Left ventricle myocardium inferior (tissue), 1 donor: ENCODE results near the gene CDC42BPG. TPM values are rescaled to one million over a fixed set of nuclear protein-coding genes. Genes with fewer than 3 reads are reported as not detected.

Experiments
- DNase-seq: peaks from one replicate; pipeline ENCODE4 v3.0.0-alpha.2; 2020
- H3K27ac ChIP-seq: fragments of 200-600 bp; replicated peaks from 2 replicates; pipeline ENCODE4 v1.8.0; 2021
- H3K27me3 ChIP-seq: fragments of 200-600 bp; 2 replicates; pipeline ENCODE4 v1.8.0; 2021; ENCODE audit warnings: low read depth
- H3K36me3 ChIP-seq: fragments of 200-600 bp; 2 replicates; pipeline ENCODE4 v1.8.0; 2021
- H3K4me1 ChIP-seq: fragments of 200-600 bp; 2 replicates; pipeline ENCODE4 v1.8.0; 2021
- H3K4me3 ChIP-seq: fragments of 200-600 bp; 2 replicates; pipeline ENCODE4 v1.8.0; 2021; ENCODE audit warnings: mild to moderate bottlenecking, moderate library complexity
- H3K9me3 ChIP-seq: fragments of 200-600 bp; replicated peaks from 2 replicates; pipeline ENCODE4 v1.8.0; 2021
- intact Hi-C: fragments of 100-400 bp; cut with micrococcal nuclease; formaldehyde crosslinking; loops from one replicate; pipeline ENCODE4 v1.11.0; 2022
- total RNA-seq: library from RNA; stranded (reverse); fragmentation: NEBNext Ultra II Directional; extraction: Animal tissue kit (Norgen Biotek cat#: 25700); gene quantifications from one replicate; pipeline ENCODE4 v1.2.1, GENCODE V29; 2021
- TF ChIP-seq, protein P1 (sequence below): fragments of 200-600 bp; IDR thresholded peaks from 2 replicates; pipeline ENCODE4 v1.8.0; 2021; ENCODE audit warnings: antibody characterized with exemption, mild to moderate bottlenecking, borderline replicate concordance
- donor health status: DM: no; HTN: yes; CAD: no; lungs with severe emphysema.

Gene CDC42BPG
- total RNA-seq, 1 donor from 2014 or later, result 1.1 TPM

DNA sequence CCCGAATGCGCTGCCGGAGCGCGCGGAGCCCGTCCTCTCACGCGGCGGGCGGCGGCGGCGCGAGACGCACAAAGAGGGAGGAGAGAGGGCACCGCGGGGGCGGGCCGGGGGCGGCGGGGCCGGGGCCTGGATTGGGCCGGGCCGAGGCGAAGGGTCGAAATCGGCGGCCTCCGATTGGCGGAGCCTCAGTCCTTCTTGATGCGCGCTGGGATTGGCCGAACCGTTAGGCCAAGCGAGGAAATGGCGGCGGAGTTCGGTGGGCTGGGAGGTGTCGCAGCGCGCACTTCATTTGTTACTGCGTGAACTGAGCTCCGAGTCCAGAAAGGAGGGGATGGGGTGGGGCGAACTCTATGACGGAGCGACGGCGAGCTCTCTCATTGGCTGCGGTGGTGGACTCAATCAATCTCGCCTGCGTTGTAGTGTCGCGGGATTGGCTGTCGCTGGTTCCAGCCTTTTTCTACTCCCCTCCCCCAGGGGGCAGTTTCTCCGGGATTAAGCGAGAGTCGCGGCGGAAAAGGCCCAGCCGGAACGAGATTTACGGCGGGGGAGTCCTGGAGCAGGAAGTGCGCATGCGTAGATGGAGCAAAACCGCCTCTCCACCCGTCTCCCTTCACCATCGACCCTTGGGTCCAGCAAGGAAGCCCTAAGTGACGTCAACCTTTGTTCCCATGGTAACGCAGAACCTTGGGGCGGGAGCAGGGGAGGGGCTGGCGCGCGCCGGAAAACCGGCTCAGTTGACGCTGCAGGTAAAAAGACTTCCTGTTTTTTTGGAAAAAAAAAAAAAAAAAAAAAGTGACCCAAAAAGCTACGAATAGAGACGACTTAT is 65.8 kb downstream of the CDC42BPG start, which contains the start of gene SF1:
Gene SF1 (minus strand): TSS at position 70 of the 826 bp plus-strand sequence. CDS start 150 bp downstream, outside the sequence.
- H3K9me3 ChIP-seq, result no peaks in the 10 kb centered on the region
- TF ChIP-seq, protein P1, sequence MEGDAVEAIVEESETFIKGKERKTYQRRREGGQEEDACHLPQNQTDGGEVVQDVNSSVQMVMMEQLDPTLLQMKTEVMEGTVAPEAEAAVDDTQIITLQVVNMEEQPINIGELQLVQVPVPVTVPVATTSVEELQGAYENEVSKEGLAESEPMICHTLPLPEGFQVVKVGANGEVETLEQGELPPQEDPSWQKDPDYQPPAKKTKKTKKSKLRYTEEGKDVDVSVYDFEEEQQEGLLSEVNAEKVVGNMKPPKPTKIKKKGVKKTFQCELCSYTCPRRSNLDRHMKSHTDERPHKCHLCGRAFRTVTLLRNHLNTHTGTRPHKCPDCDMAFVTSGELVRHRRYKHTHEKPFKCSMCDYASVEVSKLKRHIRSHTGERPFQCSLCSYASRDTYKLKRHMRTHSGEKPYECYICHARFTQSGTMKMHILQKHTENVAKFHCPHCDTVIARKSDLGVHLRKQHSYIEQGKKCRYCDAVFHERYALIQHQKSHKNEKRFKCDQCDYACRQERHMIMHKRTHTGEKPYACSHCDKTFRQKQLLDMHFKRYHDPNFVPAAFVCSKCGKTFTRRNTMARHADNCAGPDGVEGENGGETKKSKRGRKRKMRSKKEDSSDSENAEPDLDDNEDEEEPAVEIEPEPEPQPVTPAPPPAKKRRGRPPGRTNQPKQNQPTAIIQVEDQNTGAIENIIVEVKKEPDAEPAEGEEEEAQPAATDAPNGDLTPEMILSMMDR, result no peak
- H3K4me3 ChIP-seq, result peak within 1 kb of the TSS; percentile 82
- intact Hi-C loops, result no loop called here
- H3K4me1 ChIP-seq, result peaks cover 50% of the 10 kb centered on the region
- H3K27ac ChIP-seq, result peak within 1 kb of the TSS; percentile 99
- H3K27me3 ChIP-seq, result no peaks in the 10 kb centered on the region
- peak; percentile 98 for DNase-seq
- peaks cover 34% of the 10 kb centered on the region for H3K36me3 ChIP-seq

DNA sequence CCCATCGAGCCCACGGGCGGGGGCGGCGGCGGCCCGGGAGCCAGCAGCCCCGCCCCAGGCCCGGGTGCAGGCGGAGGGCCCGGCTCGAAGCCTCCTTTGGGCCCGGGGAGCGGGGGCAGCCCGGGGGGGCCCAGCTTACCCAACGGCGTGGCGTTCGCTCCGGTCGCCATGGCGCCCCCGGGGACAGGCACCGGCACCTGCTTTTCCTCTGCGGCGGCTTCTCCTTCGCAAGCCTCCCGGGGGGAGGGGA is 66.3 kb downstream of the CDC42BPG start:
- TF ChIP-seq, protein P1, result no peak
- intact Hi-C loops, result no loop called here
- Histone ChIP-seq H3K27ac (peak overlapping the region; percentile 99), H3K36me3 (peaks cover 39% of the 10 kb centered on the region), H3K4me3 (peak overlapping the region; percentile 82), H3K4me1 (peaks cover 55% of the 10 kb centered on the region), H3K9me3 (no peaks in the 10 kb centered on the region), H3K27me3 (no peaks in the 10 kb centered on the region)
- no peak for DNase-seq

DNA sequence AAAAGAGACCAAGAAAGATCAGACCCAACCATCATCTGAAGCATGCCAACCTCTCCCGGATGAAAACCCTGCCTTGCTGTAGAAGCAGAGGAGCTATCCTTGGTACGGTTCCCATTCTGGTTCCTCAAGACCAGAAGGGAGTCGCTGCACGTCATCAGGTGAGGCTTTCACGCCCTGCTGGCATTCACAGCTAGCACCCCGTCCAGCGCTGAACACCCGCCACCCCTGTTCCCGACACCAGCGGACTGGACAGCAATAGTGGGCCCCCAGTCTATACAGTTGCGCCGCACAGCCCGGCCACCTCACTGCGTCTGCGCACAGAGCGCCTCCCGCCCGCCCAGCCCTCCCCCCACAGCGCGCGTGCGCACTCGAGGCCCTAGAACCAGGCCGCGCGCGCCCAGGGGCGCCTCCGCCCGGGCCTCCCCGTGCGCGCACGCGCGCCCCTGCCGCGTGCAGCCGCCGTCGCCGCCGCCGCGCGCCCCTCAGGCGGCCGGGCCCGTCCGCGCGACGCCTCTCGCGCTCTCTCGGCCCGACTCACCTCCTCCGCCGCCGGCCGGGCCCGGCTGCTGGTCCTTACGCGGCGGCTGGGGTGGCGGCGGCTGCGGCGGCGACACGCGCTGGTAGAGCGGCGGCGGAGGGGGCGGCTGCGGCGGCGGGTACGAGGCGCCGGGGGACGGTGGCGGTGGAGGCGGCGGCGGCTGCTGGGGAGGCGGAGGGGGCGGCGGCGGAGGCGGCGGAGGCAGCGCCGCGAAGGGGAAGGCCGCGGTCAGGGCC is 66.8 kb downstream of the CDC42BPG start:
- peaks cover 44% of the 10 kb centered on the region for H3K36me3 ChIP-seq
- H3K27ac ChIP-seq, result peak overlapping the region; percentile 99
- peak; percentile 87 for DNase-seq
- no peaks in the 10 kb centered on the region for H3K27me3 ChIP-seq
- no peaks in the 10 kb centered on the region for H3K9me3 ChIP-seq
- peaks cover 60% of the 10 kb centered on the region for H3K4me1 ChIP-seq
- TF ChIP-seq, protein P1, result no peak
- intact Hi-C loops, result no loop called here
- H3K4me3 ChIP-seq, result peak overlapping the region; percentile 82

DNA sequence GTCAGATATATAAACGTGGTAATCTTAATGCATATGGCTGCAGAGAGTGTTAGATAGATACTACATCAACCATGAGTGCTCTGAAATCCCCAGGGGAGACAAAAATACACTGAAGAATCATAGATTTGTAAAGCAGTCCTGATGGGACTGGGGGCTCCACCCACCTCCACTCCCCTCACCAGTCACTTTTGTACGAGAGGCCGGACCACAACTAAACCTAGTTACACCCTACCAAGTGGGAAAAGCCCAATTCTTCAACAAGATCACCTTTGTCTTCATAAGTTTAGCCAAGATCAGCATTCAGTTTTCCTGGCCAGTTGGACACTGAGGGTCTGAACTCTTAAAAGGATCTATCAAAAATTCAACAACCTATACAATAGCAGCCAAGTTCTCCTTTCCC is 67.6 kb downstream of the CDC42BPG start:
- H3K27ac ChIP-seq, result peak overlapping the region; percentile 99
- H3K27me3 ChIP-seq, result no peaks in the 10 kb centered on the region
- H3K4me1 ChIP-seq, result peaks cover 68% of the 10 kb centered on the region
- TF ChIP-seq, protein P1, result no peak
- peaks cover 52% of the 10 kb centered on the region for H3K36me3 ChIP-seq
- DNase-seq, result no peak
- intact Hi-C loops, result no loop called here
- no peaks in the 10 kb centered on the region for H3K9me3 ChIP-seq
- peak overlapping the region; percentile 82 for H3K4me3 ChIP-seq

DNA sequence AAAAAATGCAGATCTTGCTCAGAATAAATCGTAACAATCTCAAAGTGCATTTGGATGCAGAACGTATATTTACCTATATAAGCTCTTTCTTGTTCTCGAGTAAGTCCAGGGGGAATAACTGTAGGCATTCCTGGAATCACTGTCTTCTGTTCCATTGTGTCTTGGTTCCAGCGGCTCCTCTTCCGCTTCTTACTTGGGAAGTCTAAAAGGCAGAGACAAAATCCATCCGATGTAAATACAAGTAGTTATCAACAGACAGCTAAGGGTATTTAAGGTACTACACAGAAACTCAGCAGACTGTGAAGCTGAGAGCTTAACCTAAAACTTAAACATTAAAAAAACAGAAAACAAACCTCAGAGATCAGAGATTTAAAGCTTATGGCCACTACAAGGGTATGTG is 68.0 kb downstream of the CDC42BPG start:
- TF ChIP-seq, protein P1, result no peak
- no peaks in the 10 kb centered on the region for H3K9me3 ChIP-seq
- DNase-seq, result no peak
- H3K27ac ChIP-seq, result peak overlapping the region; percentile 99
- H3K4me1 ChIP-seq, result peaks cover 73% of the 10 kb centered on the region
- H3K4me3 ChIP-seq, result peak overlapping the region; percentile 82
- no peaks in the 10 kb centered on the region for H3K27me3 ChIP-seq
- intact Hi-C loops, result no loop called here
- peaks cover 57% of the 10 kb centered on the region for H3K36me3 ChIP-seq
